GM21737 (cell line): ENCODE data around the gene TFB1M.
"Not testable (repeated sequence)": the region's sequence is repeated elsewhere in the genome, so short reads cannot be mapped to it uniquely, and the experiment has no call there.

Experiments
- ATAC-seq: cut with Tn5 transposase; IDR thresholded peaks from one replicate; pipeline ENCODE4 v1.9.1; 2021; ENCODE audit warnings: mild to moderate bottlenecking, moderate library complexity; ENCODE audit not compliant: unreplicated experiment

The TFB1M gene

GRCh38 chr6:155306958-155307357 is 7.3 kb downstream of the TFB1M start:
- ATAC-seq, result no peak

GRCh38 chr6:155303361-155303870 is 10.9 kb downstream of the TFB1M start:
- ATAC-seq, result no peak

DNA sequence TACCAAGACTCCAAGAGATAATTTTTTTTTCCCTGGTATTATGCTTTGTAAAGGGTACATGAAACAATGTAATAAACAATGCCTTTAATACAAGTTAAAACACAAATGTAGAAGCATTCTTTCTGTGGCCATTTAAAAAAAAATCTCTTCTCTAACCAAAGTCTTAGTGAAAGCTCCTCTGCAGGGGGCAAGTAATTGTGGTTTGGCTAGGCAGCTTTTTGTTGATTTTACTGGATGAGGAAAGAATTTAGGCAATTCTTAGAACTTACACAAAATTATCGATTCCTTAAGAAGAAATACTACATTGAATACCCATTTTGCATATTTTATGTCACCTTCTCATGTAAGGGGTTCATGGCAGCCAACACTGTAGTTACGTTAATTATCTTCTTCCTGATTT is 12.4 kb downstream of the TFB1M start:
- no peak for ATAC-seq

- ATAC-seq, result no peak
Measured at GRCh38 chr6:155297669-155298068, 16.6 kb downstream of the TFB1M start.

GRCh38 chr6:155292711-155293110 is 21.6 kb downstream of the TFB1M start:
- ATAC-seq, result no peak

DNA sequence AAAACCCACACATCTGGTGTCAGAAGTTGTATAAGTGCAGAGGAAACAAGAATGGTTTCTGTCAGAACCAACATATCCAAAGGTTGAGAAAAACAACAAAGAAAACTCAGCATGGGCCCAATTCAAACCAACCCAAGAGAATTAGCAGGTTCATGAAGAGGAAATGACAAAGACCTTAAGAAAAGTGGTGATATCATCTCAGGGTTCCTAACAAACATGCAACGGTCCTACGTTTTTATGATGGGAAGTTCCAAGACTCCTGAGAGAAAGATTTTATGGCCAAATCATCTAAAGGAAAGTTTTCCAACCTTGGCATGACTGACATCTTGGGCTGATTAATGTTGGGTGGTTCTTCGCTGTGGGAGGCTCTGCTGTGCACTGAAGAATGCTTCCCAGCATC is 23.0 kb downstream of the TFB1M start:
- no peak for ATAC-seq

DNA sequence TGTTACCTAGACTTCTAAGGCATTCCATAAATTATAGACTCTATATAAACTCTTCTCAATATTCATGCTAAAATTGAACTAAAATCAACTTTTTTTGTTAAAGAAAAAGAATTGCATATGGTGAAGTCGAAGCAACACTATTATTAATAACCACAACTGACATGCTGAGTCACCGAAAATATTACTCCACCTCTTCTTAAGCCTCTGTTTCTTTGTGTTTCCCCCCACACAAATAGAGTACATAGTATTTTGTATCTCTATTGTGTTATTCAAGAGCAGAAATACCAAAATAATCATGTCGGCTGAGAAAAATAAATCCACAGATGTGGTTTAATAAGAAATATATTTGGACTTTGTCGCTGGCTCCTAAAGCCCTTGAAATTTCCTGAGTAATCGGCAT is 23.8 kb downstream of the TFB1M start:
- no peak for ATAC-seq

DNA sequence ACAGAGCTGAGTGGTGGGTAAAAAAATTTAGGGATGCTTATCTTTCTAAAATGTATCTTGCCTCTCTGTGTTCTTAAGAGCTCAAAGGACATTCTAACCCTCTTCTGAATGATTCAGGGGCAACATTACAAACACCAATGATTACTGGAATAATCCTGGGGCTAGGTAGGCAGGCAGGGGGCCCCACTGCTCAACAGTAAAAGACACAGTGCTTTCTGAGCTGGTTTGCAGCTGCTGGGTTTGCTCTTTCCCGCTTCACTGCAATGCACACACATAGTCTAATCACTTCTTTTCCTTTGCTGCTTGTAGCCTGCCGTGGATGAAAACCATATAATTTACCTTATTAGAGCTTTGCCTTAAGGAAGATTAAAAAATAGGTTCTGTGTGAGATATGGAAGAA is 26.5 kb downstream of the TFB1M start:
- ATAC-seq, result no peak

DNA sequence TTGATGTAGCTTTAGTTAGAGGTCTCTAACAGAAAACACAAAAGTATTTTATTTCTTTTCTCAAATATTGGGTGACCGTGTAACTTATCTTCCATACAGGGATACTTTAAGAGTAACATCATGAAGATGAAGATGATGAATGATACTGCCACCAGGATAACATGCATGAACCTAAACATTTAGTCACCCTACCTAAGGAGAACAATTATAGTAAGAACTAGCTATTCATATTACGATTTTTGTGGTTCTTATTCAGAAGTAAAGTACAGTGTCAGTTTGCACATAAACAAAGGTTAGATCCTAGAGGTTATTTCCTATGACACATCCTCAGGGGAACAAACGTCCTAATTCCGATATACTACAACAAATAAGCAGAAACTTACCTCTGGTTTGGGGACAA is 29.5 kb downstream of the TFB1M start:
- ATAC-seq, result no peak

GRCh38 chr6:155278319-155279049 is 35.8 kb downstream of the TFB1M start:
- ATAC-seq, result no peak

DNA sequence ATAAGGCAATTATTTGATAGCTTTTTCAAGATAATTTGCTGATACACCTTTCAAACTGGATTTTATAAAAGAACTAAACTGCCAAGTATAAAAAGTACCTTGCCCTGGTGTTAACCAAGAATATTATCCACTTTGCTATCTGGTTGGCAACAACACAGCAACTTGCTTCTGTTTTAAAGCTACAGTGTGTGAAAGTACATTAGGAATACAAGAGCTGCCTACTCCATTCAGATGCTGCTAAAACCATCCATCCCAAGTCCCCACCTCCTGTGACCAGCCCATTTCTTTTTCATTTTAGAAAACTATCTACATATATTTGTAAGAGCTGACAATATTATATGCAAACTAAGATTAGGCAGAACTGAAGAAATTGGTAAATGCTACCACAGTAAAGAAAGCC is 37.6 kb downstream of the TFB1M start:
- ATAC-seq, result no peak

- no peak for ATAC-seq
Measured at GRCh38 chr6:155275808-155276480, 38.3 kb downstream of the TFB1M start.

GRCh38 chr6:155274533-155274932 is 39.8 kb downstream of the TFB1M start:
- ATAC-seq, result no peak

DNA sequence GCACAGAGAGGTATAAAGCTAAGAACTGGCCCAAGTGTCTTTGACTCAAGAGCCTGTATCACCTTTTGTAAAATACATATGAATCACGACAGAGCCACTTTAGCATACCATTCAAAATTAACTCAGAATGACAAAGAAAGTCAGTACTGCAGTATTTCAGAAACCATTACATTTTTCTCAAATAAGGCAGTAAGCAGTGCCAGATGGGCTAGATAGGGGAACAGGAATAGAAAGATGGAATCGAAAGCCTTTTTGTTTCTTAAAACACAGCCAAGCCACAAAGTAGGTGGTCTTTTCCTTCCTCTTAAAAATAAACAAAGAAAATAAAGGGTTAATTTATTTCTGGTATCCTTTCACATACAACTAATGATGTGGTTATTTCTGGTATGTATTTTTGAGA is 40.2 kb downstream of the TFB1M start:
- ATAC-seq, result no peak

DNA sequence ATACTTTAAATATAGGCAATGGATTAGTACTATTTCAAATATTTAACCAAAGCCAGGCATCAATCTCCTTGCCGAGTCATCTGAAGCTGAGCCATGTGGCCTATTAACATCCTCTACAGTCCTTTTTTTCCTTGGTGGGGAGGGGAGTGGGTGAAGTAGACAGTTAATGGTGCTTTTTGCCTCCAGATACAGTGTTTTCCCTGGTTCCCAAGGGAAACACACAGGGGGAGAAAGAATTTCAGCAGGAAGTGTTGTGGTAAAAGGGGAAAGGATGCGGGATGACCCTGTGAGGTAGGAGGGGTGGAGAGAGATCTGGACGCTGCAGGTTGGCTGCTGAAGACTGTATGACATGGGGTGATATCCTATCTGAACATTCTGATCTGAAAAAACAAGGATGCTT is 40.9 kb downstream of the TFB1M start:
- ATAC-seq, result no peak

GRCh38 chr6:155272353-155273232 is 41.7 kb downstream of the TFB1M start:
- ATAC-seq, result no peak

GRCh38 chr6:155271145-155271544 is 43.1 kb downstream of the TFB1M start:
- ATAC-seq, result no peak

GRCh38 chr6:155270561-155271091 is 43.7 kb downstream of the TFB1M start:
- ATAC-seq, result no peak

DNA sequence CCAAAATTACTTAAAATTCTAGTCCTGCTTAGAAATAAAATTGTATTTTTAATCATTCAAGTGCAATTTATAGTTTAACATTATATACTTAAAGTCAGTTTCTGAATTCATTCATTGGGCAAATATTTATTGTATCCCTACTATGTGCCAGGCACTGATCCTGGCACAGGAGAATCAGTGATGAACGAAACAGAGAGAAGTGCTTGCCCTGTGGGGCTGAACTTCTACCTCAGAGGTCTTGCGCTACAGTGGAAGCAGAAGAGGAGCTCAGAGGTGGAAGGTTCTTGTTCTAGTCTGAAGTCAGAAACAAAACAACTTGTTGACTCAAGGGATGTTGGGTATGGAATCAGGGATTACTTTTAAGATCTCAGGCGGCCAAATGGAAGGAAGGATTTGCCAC is 44.5 kb downstream of the TFB1M start:
- no peak for ATAC-seq

- ATAC-seq, result not testable (repeated sequence)
Measured at GRCh38 chr6:155268088-155268867, 46.0 kb downstream of the TFB1M start.
